GM12873 (cell line): ENCODE measurements around the gene HBD.

Experiments
- TF ChIP-seq, protein P1 (sequence below): IDR thresholded peaks from 2 replicates; pipeline ENCODE4 v1.5.1; 2012; ENCODE audit warnings: low read depth, mild to moderate bottlenecking, moderate library complexity, low read length, control low read depth; ENCODE audit not compliant: insufficient read depth; ENCODE audit errors: missing control alignments

Gene HBD

DNA sequence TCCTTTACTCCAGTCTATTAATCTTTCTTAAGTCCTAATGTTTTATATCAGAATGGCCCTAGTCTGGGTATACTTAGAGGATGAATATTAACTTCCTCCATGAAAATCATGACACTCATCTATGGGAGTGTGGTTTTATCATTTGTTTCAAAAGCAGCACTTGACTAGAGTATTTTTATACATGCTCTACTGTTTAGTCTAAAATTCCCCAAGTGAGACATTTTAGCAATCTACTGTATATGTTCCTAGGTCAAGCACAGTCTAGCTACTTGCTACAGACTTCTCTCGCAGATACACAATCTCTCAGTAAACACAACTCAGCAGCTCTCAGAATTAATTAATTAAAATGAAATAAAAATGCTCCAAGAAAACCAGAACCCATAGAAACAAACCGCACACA, 4.5 kb downstream of the HBD start:
- TF ChIP-seq, protein P1, sequence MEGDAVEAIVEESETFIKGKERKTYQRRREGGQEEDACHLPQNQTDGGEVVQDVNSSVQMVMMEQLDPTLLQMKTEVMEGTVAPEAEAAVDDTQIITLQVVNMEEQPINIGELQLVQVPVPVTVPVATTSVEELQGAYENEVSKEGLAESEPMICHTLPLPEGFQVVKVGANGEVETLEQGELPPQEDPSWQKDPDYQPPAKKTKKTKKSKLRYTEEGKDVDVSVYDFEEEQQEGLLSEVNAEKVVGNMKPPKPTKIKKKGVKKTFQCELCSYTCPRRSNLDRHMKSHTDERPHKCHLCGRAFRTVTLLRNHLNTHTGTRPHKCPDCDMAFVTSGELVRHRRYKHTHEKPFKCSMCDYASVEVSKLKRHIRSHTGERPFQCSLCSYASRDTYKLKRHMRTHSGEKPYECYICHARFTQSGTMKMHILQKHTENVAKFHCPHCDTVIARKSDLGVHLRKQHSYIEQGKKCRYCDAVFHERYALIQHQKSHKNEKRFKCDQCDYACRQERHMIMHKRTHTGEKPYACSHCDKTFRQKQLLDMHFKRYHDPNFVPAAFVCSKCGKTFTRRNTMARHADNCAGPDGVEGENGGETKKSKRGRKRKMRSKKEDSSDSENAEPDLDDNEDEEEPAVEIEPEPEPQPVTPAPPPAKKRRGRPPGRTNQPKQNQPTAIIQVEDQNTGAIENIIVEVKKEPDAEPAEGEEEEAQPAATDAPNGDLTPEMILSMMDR: no peak

DNA sequence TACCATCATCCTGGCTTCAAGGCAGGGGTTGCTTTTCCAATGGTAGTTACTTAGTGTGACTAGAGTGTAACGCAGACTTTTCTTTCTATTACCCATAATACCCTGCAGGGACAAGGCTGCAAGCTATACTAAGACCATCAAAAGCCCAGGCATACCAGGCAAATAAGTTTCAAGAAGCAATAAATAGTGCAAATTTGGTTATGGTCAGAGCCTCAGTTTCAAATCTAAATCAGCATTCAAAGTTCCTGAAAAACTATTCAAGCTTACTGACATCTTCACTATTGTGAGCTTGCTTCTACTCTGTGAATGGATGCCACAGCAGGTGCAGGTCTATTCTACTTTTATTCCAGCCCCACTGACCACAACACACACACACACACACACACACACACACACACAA, 4.9 kb downstream of the HBD start:
- TF ChIP-seq, protein P1: no peak

DNA sequence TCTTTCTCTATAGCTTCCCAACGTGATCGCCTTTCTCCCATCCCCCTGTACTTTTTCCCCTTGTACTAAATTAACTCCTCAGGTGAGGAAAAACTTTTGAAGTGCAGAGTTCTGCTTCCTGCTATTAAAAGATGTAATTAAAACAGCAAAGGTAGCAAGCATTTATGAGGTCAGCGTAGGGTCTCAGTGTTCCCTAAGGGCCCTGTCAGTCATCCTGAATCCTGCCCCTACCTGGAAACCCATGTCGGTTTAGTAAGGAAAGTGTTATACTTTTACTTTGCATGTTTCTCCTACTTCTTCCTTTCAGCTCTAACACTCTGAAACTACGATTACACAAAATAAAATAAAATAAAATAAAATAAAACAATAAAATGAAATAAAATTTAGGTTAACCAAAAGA, 6.2 kb downstream of the HBD start:
- TF ChIP-seq, protein P1: no peak

DNA sequence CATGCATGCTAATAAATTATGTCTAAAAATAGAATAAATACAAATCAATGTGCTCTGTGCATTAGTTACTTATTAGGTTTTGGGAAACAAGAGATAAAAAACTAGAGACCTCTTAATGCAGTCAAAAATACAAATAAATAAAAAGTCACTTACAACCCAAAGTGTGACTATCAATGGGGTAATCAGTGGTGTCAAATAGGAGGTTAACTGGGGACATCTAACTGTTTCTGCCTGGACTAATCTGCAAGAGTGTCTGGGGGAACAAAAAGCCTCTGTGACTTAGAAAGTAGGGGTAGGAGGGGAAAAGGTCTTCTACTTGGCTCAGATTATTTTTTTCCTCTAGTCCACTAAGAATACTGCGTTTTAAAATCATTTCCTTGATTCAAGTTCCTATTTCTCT, 6.6 kb downstream of the HBD start:
- TF ChIP-seq, protein P1: no peak

DNA sequence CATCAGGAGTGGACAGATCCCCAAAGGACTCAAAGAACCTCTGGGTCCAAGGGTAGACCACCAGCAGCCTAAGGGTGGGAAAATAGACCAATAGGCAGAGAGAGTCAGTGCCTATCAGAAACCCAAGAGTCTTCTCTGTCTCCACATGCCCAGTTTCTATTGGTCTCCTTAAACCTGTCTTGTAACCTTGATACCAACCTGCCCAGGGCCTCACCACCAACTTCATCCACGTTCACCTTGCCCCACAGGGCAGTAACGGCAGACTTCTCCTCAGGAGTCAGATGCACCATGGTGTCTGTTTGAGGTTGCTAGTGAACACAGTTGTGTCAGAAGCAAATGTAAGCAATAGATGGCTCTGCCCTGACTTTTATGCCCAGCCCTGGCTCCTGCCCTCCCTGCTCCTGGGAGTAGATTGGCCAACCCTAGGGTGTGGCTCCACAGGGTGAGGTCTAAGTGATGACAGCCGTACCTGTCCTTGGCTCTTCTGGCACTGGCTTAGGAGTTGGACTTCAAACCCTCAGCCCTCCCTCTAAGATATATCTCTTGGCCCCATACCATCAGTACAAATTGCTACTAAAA, 7.5 kb downstream of the HBD start, which contains the start of gene HBB:
Gene HBB, minus strand, starts transcription at position 340 of the 579 bp plus-strand sequence. Its CDS starts 50 bp downstream, at position 290.
- TF ChIP-seq, protein P1: no peak

DNA sequence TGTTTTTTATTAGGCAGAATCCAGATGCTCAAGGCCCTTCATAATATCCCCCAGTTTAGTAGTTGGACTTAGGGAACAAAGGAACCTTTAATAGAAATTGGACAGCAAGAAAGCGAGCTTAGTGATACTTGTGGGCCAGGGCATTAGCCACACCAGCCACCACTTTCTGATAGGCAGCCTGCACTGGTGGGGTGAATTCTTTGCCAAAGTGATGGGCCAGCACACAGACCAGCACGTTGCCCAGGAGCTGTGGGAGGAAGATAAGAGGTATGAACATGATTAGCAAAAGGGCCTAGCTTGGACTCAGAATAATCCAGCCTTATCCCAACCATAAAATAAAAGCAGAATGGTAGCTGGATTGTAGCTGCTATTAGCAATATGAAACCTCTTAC, 8.8 kb downstream of the HBD start:
- TF ChIP-seq, protein P1: no peak

DNA sequence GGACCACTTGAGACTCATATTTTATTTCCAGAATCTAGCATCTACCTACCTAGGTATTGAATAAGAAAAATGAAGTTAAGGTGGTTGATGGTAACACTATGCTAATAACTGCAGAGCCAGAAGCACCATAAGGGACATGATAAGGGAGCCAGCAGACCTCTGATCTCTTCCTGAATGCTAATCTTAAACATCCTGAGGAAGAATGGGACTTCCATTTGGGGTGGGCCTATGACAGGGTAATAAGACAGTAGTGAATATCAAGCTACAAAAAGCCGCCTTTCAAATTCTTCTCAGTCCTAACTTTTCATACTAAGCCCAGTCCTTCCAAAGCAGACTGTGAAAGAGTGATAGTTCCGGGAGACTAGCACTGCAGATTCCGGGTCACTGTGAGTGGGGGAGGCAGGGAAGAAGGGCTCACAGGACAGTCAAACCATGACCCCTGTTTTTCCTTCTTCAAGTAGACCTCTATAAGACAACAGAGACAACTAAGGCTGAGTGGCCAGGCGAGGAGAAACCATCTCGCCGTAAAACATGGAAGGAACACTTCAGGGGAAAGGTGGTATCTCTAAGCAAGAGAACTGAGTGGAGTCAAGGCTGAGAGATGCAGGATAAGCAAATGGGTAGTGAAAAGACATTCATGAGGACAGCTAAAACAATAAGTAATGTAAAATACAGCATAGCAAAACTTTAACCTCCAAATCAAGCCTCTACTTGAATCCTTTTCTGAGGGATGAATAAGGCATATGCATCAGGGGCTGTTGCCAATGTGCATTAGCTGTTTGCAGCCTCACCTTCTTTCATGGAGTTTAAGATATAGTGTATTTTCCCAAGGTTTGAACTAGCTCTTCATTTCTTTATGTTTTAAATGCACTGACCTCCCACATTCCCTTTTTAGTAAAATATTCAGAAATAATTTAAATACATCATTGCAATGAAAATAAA, 9.5 kb downstream of the HBD start:
- TF ChIP-seq, protein P1: no peak
